Epithelial cell of proximal tubule (primary cell): ENCODE measurements around the gene GH1. TPM values are rescaled to one million over a fixed set of nuclear protein-coding genes. Genes with fewer than 3 reads are reported as not detected.

ENCODE experiments used
- DNase-seq: peaks from one replicate; pipeline ENCODE4 v3.0.0-alpha.2; 2011; ENCODE audit warnings: low read depth
- H3K4me3 ChIP-seq: 2 replicates; pipeline ENCODE4 v1.5.1; 2011; ENCODE audit warnings: low read depth, mild to moderate bottlenecking, low read length
- CTCF ChIP-seq: conservative IDR thresholded peaks from 2 replicates; pipeline ENCODE4 v1.5.1; 2012; ENCODE audit warnings: low read depth, mild to moderate bottlenecking, low read length
- total RNA-seq: library from RNA; depleted of rRNA; stranded (reverse); fragments of >200 nt; gene quantifications from 2 replicates; pipeline ENCODE4 v1.2.3, GENCODE V29; 2015

GH1 gene
- total RNA-seq, 1 donor from 2014 or later = not detected

- no peak overlapping the region for H3K4me3 ChIP-seq
- TF ChIP-seq CTCF = no peak
Measured at GRCh38 chr17:63960006-63960405, 41.4 kb upstream of the GH1 start.

GRCh38 chr17:63956296-63956920 is 37.8 kb upstream of the GH1 start:
- DNase-seq = no peak
- no peak for TF ChIP-seq CTCF
- no peak overlapping the region for H3K4me3 ChIP-seq

More at GRCh38 chr17:63960006-63960405, 41.4 kb upstream of the GH1 start:
- no peak for DNase-seq

GRCh38 chr17:63955791-63956190 is 37.2 kb upstream of the GH1 start:
- no peak overlapping the region for H3K4me3 ChIP-seq
- TF ChIP-seq CTCF = no peak
- no peak for DNase-seq

GRCh38 chr17:63955232-63955631 is 36.6 kb upstream of the GH1 start:
- H3K4me3 ChIP-seq = no peak overlapping the region
- TF ChIP-seq CTCF = no peak
- no peak for DNase-seq

- DNase-seq = no peak
- no peak for TF ChIP-seq CTCF
- no peak overlapping the region for H3K4me3 ChIP-seq
Measured at GRCh38 chr17:63954402-63955063, 35.9 kb upstream of the GH1 start.

GRCh38 chr17:63950940-63951907 is 32.6 kb upstream of the GH1 start:
- no peak for DNase-seq
- H3K4me3 ChIP-seq = no peak overlapping the region
- peak; percentile 78 for TF ChIP-seq CTCF
